ENCODE measurements around the gene CRELD2. TPM values are rescaled to one million over a fixed set of nuclear protein-coding genes. Genes with fewer than 3 reads are reported as not detected.

The CRELD2 gene
- total RNA-seq, 2 experiments from 2014 or later = 50.0 to 51.2 TPM

GRCh38 chr22:49949914-49950292 is 31.5 kb downstream of the CRELD2 start:
- Mint-ChIP-seq H3K9me3 (peaks cover 3% of the 10 kb centered on the region), H3K36me3 (ENCODE audit: low read depth) (no peaks in the 10 kb centered on the region), H3K4me3 (no peak overlapping the region), H3K27ac (no peak overlapping the region), H3K27me3 (no peaks in the 10 kb centered on the region), H3K4me1 (peaks cover 15% of the 10 kb centered on the region)
- ChIA-PET POLR2A (interaction anchor here (1.7 kb wide), 1 partner anchor 11 kb away, joined by 4 read pairs; the partner anchor contains the start of gene PIM3), CTCF (no interaction called here)
- DNase-seq = no peak

- H3K9me3 Mint-ChIP-seq = peaks cover 3% of the 10 kb centered on the region
Observed at GRCh38 chr22:49950396-49950994, 32.1 kb downstream of the CRELD2 start.

GRCh38 chr22:49951000-49951677 is 32.7 kb downstream of the CRELD2 start:
- Mint-ChIP-seq H3K9me3 (no peaks in the 10 kb centered on the region), H3K27ac (no peak overlapping the region)
- CTCF ChIA-PET = no interaction called here

More at GRCh38 chr22:49950396-49950994, 32.1 kb downstream of the CRELD2 start:
- Mint-ChIP-seq H3K36me3 (ENCODE audit: low read depth) (no peaks in the 10 kb centered on the region), H3K27me3 (no peaks in the 10 kb centered on the region), H3K4me1 (peaks cover 12% of the 10 kb centered on the region), H3K4me3 (no peak overlapping the region), H3K27ac (no peak overlapping the region)
- CTCF ChIA-PET = no interaction called here
- no peak for DNase-seq
- POLR2A ChIA-PET = interaction anchor here (0.8 to 1.7 kb wide), 3 partner anchors 10 to 579 kb away, joined by 3 to 4 read pairs (median 4); partner anchors contain the start of genes PIM3 and TYMP

DNA sequence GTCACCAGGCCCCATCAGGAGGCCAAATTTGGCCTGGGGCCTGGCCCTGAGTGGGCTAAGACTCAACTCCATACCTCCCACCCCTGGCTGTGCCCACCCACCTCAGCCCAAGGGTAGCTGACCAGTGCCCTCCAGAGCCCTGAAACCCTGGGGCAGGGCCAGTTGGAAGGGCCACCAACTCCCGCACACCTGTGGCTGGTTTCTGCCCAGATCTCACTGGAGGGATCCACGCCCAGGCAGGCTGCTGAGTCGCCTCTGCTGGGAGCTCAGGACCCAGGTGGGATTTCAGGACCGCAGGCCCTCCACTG is 33.2 kb downstream of the CRELD2 start:
- DNase-seq = no peak
- Mint-ChIP-seq H3K36me3 (ENCODE audit: low read depth) (no peaks in the 10 kb centered on the region), H3K4me3 (no peak overlapping the region), H3K27me3 (no peaks in the 10 kb centered on the region), H3K27ac (no peak overlapping the region), H3K4me1 (peaks cover 3% of the 10 kb centered on the region), H3K9me3 (no peaks in the 10 kb centered on the region)
- ChIA-PET CTCF (no interaction called here), POLR2A (interaction anchor here (1.0 to 1.2 kb wide), 2 partner anchors 16 to 578 kb away, joined by 3 read pairs; partner anchors contain the start of gene TYMP)

More at GRCh38 chr22:49951000-49951677, 32.7 kb downstream of the CRELD2 start:
- Mint-ChIP-seq H3K27me3 (no peaks in the 10 kb centered on the region), H3K4me1 (peaks cover 6% of the 10 kb centered on the region), H3K36me3 (ENCODE audit: low read depth) (no peaks in the 10 kb centered on the region), H3K4me3 (no peak overlapping the region)
- no peak for DNase-seq
- POLR2A ChIA-PET = interaction anchor here (0.8 to 1.7 kb wide), 3 partner anchors 10 to 579 kb away, joined by 3 to 4 read pairs (median 4); partner anchors contain the start of genes PIM3 and TYMP

- H3K9me3 Mint-ChIP-seq = no peaks in the 10 kb centered on the region
- no peak overlapping the region for H3K4me3 Mint-ChIP-seq
- ChIA-PET CTCF (no interaction called here), POLR2A (interaction anchor here (1.1 to 1.2 kb wide), 2 partner anchors 9 to 16 kb away, joined by 3 read pairs; no protein-coding TSS in a partner anchor)
- no peak overlapping the region for H3K27ac Mint-ChIP-seq
- no peaks in the 10 kb centered on the region for H3K4me1 Mint-ChIP-seq
- DNase-seq = no peak
- H3K27me3 Mint-ChIP-seq = no peaks in the 10 kb centered on the region
- H3K36me3 Mint-ChIP-seq (ENCODE audit: low read depth) = no peaks in the 10 kb centered on the region
Observed at GRCh38 chr22:49951986-49952896, 33.8 kb downstream of the CRELD2 start.

DNA sequence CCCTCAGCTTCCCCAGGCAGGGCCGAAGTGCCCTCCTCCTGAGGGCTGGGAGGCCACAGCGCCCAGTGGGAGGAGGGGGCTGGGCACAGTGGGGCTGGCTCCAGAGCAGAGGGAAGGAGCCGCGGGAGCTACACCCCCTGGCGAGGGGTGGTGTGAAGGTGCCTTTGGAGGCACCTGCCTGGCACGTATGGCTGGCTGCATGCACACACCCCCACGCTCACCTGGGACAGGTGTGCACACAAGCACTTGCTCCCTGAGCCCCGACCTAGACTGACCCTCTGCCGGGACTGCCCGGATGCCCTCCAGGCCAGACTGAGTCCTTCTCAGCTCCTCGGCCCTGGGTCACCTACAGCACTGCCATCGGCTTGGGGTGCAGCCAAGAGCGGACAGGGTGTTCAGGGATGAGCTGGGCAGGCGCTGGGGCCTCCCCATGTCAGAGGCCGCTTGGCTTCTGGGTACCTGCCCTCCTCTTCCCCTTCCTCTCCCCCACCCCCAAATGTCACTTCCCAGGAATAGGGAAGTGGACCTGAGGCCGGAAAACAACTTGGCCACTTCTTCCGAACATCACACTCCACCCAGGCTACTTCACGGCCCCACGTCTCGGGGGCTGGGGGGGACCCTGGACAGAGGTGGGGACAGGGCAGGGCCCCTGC is 34.7 kb downstream of the CRELD2 start:
- ChIA-PET POLR2A (interaction anchor here (1.1 kb wide), 1 partner anchor 8 kb away, joined by 3 read pairs; no protein-coding TSS in a partner anchor), CTCF (no interaction called here)
- Mint-ChIP-seq H3K4me3 (no peak overlapping the region), H3K9me3 (no peaks in the 10 kb centered on the region), H3K36me3 (ENCODE audit: low read depth) (no peaks in the 10 kb centered on the region), H3K27ac (no peak overlapping the region), H3K4me1 (peaks cover 2% of the 10 kb centered on the region), H3K27me3 (no peaks in the 10 kb centered on the region)
- DNase-seq = no peak

DNA sequence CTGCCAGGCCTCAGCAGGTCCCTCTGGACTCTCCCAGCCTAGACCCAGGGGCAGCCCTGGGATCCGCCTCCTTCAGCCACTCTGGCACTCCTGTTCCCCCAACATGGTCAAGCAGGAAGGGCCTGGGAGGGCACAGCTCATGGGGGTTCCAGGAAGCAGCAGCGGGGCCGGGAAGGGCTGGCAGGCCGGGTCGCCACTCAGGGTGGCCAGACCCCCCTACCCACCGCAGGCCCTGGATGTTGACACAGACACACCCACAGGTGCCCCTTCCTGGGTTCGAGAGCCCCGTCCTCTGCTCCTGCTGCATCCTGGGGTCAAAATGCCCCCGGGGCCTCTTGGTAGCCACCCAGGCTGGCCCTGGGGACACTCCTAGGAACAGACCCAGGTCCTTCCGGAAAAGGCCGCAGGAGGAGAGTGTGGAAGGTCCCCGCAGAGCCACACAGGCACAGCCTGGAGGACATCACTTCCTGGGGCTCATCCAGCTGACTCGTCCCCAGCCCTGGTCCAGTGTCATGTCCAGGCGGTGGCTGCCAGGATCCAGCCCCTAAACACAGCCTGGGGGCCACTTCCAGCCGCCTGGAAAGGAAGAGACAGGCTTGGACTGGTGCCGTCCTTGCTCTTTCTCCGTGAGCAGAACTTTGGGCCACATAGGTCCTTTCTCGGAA is 35.4 kb downstream of the CRELD2 start:
- no peak overlapping the region for H3K4me3 Mint-ChIP-seq
- no peaks in the 10 kb centered on the region for H3K27me3 Mint-ChIP-seq
- H3K27ac Mint-ChIP-seq = no peak overlapping the region
- ChIA-PET CTCF (no interaction called here), POLR2A (interaction anchor here (1.1 kb wide), 1 partner anchor 8 kb away, joined by 3 read pairs; no protein-coding TSS in a partner anchor)
- H3K4me1 Mint-ChIP-seq = peaks cover 4% of the 10 kb centered on the region
- no peaks in the 10 kb centered on the region for H3K9me3 Mint-ChIP-seq
- no peaks in the 10 kb centered on the region for H3K36me3 Mint-ChIP-seq (ENCODE audit: low read depth)
- no peak for DNase-seq

- DNase-seq = no peak
- H3K27ac Mint-ChIP-seq = no peak overlapping the region
- H3K36me3 Mint-ChIP-seq (ENCODE audit: low read depth) = no peaks in the 10 kb centered on the region
- H3K4me3 Mint-ChIP-seq = no peak overlapping the region
- POLR2A ChIA-PET = interaction anchor here (1.3 kb wide), 1 partner anchor 17 kb away, joined by 3 read pairs; no protein-coding TSS in a partner anchor
- CTCF ChIA-PET = no interaction called here
- no peaks in the 10 kb centered on the region for H3K27me3 Mint-ChIP-seq
- H3K9me3 Mint-ChIP-seq = no peaks in the 10 kb centered on the region
- H3K4me1 Mint-ChIP-seq = peaks cover 9% of the 10 kb centered on the region
Observed at GRCh38 chr22:49954354-49954753, 35.9 kb downstream of the CRELD2 start.

DNA sequence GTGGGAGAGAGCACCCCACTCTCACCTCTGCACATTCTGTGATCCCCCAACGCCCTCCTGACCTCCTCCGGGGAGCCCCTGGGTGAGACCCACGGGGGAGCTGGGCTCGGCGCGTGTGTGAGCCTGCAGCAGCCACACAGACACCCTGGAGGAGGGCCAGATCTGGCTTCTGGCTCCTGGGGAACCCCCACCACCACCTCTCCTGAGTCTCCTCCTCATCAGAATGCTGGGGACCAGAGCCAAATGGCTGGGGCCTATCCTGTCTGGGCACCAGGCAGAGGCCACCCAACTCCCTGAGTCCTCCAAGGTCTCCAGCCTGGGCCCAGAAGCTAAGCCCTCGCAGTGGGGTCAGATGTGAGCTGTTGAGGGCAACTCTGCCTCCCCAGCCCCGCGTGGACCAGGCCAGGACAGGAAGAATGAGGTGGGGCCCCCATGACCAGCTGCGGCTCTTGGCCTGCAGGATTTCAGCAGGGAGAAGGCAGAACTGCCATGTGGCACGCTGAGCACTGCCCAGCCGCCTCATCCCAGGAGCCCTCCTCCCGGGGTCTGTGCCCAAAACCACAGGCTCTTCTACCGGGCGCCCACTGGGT is 36.7 kb downstream of the CRELD2 start:
- H3K4me1 Mint-ChIP-seq = peaks cover 13% of the 10 kb centered on the region
- CTCF ChIA-PET = no interaction called here
- no peak overlapping the region for H3K27ac Mint-ChIP-seq
- H3K36me3 Mint-ChIP-seq (ENCODE audit: low read depth) = no peaks in the 10 kb centered on the region
- no peaks in the 10 kb centered on the region for H3K9me3 Mint-ChIP-seq
- H3K4me3 Mint-ChIP-seq = no peak overlapping the region
- no peaks in the 10 kb centered on the region for H3K27me3 Mint-ChIP-seq
- POLR2A ChIA-PET = interaction anchor here (1.3 to 1.7 kb wide), 2 partner anchors 16 to 19 kb away, joined by 3 to 5 read pairs; no protein-coding TSS in a partner anchor
- DNase-seq = no peak

DNA sequence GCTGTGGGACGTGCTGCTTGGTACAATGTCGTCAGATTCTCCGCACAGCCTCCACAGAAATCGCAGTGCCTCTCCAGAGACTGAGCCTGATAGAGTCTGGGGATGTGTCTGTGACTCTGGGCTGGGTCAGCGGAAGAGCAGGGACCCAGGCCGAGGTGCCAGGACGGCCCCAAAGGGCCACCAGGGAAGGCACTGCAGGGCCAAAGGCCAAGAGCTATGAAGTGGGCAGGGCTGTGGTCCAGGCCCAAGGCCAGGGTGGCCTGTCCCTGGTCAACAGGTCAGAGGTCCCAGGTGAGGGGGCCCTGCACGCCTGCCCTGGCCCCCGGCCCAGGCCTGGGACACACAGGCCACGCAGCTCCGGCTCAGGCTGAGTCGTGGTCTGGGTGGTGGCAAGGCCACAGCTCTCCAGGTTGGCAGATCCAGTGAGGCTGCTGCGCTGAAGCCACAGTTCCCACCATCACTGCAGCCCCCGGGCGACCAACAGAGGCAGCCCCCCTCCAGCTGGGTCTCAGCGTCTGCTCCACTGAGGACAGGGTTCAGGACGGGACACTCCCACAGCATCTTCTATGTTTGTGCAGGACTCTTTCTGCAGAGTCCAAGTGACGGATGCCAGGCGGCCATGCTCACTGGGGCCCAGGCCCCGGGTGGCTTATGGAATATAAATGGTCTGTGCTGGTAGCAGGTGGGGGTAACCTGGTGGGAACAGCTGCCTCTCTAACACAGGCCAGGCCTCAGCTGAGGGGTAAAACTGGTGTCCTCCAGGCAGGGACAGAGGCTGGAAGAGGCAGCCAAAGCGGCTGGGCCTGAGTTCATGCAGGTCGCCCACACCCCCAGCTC is 37.4 kb downstream of the CRELD2 start:
- H3K4me1 Mint-ChIP-seq = peaks cover 13% of the 10 kb centered on the region
- POLR2A ChIA-PET = interaction anchor here (0.7 to 1.7 kb wide), 3 partner anchors 15 to 23 kb away, joined by 3 to 5 read pairs (median 3); no protein-coding TSS in a partner anchor

DNA sequence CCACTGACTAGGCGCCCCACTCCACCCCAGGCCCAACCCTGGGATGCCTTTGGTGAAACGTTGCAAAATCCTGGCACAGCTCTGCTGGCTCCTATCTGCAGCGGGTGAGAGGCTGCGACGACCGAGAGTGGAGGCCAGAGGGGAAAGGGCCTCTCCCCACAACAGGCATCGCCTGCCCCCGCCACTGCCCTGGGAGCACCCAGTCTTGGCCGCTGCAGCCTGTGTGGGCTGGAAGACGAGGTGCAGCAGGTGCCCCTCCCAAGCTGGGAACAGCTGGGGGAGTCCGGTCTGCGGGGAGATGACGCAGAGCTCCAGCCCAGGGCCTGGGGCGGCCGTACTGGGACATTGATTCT is 38.0 kb downstream of the CRELD2 start:
- H3K27ac Mint-ChIP-seq = no peak overlapping the region
- peaks cover 13% of the 10 kb centered on the region for H3K4me1 Mint-ChIP-seq

More for the DNA sequence above, 37.4 kb downstream of the CRELD2 start:
- Mint-ChIP-seq H3K36me3 (ENCODE audit: low read depth) (no peaks in the 10 kb centered on the region), H3K4me3 (no peak overlapping the region), H3K27me3 (no peaks in the 10 kb centered on the region), H3K27ac (no peak overlapping the region), H3K9me3 (no peaks in the 10 kb centered on the region)
- CTCF ChIA-PET = no interaction called here
- no peak for DNase-seq

More for the DNA sequence above, 38.0 kb downstream of the CRELD2 start:
- POLR2A ChIA-PET = interaction anchor here (1.7 kb wide), 1 partner anchor 20 kb away, joined by 5 read pairs; no protein-coding TSS in a partner anchor
- no peak for DNase-seq
- CTCF ChIA-PET = no interaction called here
- Mint-ChIP-seq H3K27me3 (no peaks in the 10 kb centered on the region), H3K36me3 (ENCODE audit: low read depth) (peaks cover under 1% of the 10 kb centered on the region), H3K9me3 (no peaks in the 10 kb centered on the region), H3K4me3 (no peak overlapping the region)
